Measurements from ENCODE around the gene TMEM125. TPM values are rescaled to one million over a fixed set of nuclear protein-coding genes. Genes with fewer than 3 reads are reported as not detected.
A peak's percentile ranks its signal among the peaks of the same experiment; 100 is the strongest.

TMEM125 gene
- total RNA-seq, 4 donors from 2014 or later: 0.20 to 2.6 (median 0.21) TPM; not detected in 1

GRCh38 chr1:43279666-43280065, 9.9 kb downstream of the TMEM125 start:
- Histone ChIP-seq H3K4me1 (no peaks in the 10 kb centered on the region), H3K9me3 (no peaks in the 10 kb centered on the region), H3K27me3 (no peaks in the 10 kb centered on the region), H3K4me3 (no peak overlapping the region), H3K36me3 (no peaks in the 10 kb centered on the region), H3K27ac (no peak overlapping the region)
- 88 to 92% methylated on average over 5 to 6 of the region's 6 CpGs for WGBS, 2 donors
- TF ChIP-seq EP300 (IDR thresholded peaks at IDR 0.05) (no peak), POLR2A (IDR thresholded peaks at IDR 0.05) (no peak)
- TF ChIP-seq, protein P1, sequence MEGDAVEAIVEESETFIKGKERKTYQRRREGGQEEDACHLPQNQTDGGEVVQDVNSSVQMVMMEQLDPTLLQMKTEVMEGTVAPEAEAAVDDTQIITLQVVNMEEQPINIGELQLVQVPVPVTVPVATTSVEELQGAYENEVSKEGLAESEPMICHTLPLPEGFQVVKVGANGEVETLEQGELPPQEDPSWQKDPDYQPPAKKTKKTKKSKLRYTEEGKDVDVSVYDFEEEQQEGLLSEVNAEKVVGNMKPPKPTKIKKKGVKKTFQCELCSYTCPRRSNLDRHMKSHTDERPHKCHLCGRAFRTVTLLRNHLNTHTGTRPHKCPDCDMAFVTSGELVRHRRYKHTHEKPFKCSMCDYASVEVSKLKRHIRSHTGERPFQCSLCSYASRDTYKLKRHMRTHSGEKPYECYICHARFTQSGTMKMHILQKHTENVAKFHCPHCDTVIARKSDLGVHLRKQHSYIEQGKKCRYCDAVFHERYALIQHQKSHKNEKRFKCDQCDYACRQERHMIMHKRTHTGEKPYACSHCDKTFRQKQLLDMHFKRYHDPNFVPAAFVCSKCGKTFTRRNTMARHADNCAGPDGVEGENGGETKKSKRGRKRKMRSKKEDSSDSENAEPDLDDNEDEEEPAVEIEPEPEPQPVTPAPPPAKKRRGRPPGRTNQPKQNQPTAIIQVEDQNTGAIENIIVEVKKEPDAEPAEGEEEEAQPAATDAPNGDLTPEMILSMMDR (IDR thresholded peaks at IDR 0.05): no peak
- no peak for DNase-seq (ENCODE audit: low spot score in 2 of 2)

DNA sequence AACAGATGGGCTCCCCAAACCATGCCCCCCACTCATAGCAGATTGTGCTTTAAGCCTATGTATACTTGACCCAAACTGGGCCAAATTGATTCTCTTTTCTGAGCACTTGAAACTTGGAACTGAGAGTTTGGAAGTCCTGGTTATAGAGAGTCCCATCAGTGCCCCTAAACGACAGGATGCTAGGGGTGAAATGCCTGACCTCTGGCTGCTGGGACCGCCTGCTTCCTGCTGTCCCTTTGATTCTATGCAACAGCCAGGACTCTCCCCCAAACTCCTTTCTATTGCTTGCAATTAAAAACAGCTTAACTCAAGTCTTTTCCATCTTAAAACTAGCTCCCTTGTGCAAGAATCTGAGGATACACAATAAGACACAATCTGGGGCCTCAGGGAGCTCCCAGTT, 10.9 kb downstream of the TMEM125 start:
- WGBS, 2 donors: 23 to 31% methylated on average over 2 of the region's 2 CpGs
- H3K4me3 ChIP-seq: no peak overlapping the region
- TF ChIP-seq, protein P1 (IDR thresholded peaks at IDR 0.05): no peak
- no peak for TF ChIP-seq EP300 (IDR thresholded peaks at IDR 0.05)
- TF ChIP-seq POLR2A (IDR thresholded peaks at IDR 0.05): no peak
- no peak for DNase-seq (ENCODE audit: low spot score in 2 of 2)
- no peaks in the 10 kb centered on the region for H3K4me1 ChIP-seq
- no peak overlapping the region for H3K27ac ChIP-seq
- no peaks in the 10 kb centered on the region for H3K27me3 ChIP-seq
- no peaks in the 10 kb centered on the region for H3K9me3 ChIP-seq
- H3K36me3 ChIP-seq: no peaks in the 10 kb centered on the region

- no peaks in the 10 kb centered on the region for H3K36me3 ChIP-seq
- H3K4me3 ChIP-seq: no peak overlapping the region
- no peak for DNase-seq (ENCODE audit: low spot score in 2 of 2)
- peak overlapping the region in 2 of 4 donors; percentile 29 to 55 for H3K27ac ChIP-seq
- no peaks in the 10 kb centered on the region for H3K4me1 ChIP-seq
- no peaks in the 10 kb centered on the region for H3K9me3 ChIP-seq
- H3K27me3 ChIP-seq: no peaks in the 10 kb centered on the region
- WGBS, 2 donors: 68 to 79% methylated on average over 9 to 15 of the region's 15 CpGs
- TF ChIP-seq, protein P1 (IDR thresholded peaks at IDR 0.05): no peak
- no peak for TF ChIP-seq POLR2A (IDR thresholded peaks at IDR 0.05)
- no peak for TF ChIP-seq EP300 (IDR thresholded peaks at IDR 0.05)
These were observed 12.7 kb downstream of the TMEM125 start for GRCh38 chr1:43282220-43283195.

- TF ChIP-seq EP300 (IDR thresholded peaks at IDR 0.05) (no peak), POLR2A (IDR thresholded peaks at IDR 0.05) (no peak)
- TF ChIP-seq, protein P1 (IDR thresholded peaks at IDR 0.05): no peak
- no peak overlapping the region for H3K27ac ChIP-seq
- H3K9me3 ChIP-seq: no peaks in the 10 kb centered on the region
- DNase-seq (ENCODE audit: low spot score in 2 of 2): no peak
- H3K36me3 ChIP-seq: no peaks in the 10 kb centered on the region
- H3K4me3 ChIP-seq: no peak overlapping the region
- no peaks in the 10 kb centered on the region for H3K4me1 ChIP-seq
- 96 to 97% methylated on average over 3 of the region's 3 CpGs for WGBS, 2 donors
- no peaks in the 10 kb centered on the region for H3K27me3 ChIP-seq
These were observed 14.3 kb downstream of the TMEM125 start for GRCh38 chr1:43284065-43284464.

DNA sequence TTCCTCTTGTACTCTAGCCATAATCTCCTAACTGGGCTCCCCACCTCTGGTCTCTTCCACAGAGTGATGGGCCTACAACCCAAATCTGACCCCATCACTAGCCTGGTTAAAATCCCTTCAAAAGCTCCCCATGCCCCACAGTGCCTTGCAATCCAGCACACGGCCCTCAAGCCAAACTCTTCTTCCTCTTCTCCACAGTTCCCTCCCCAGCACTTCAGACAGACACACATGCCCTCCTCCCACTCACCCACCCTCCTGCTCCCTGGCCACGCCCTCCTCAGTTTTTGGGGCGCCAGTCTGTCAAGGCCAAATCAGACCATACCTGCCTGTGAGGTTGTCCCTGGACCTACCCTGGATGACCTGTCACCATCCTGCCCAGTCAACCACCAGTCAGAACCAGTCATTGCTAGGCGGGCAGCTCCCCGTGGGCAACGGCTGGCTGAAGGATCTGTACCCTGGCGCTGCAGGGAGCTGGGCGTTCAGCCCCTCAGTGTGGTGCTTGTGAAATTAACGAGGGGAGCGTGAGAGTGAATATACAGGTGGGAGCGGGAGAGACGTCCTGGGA, 14.8 kb downstream of the TMEM125 start:
- Histone ChIP-seq H3K4me3 (peak overlapping the region in 1 of 4 donors; percentile 1), H3K4me1 (no peaks in the 10 kb centered on the region), H3K9me3 (no peaks in the 10 kb centered on the region), H3K27me3 (no peaks in the 10 kb centered on the region), H3K36me3 (no peaks in the 10 kb centered on the region), H3K27ac (peak overlapping the region in 1 of 4 donors; percentile 30)
- no peak for DNase-seq (ENCODE audit: low spot score in 2 of 2)
- TF ChIP-seq POLR2A (IDR thresholded peaks at IDR 0.05): no peak
- TF ChIP-seq EP300 (IDR thresholded peaks at IDR 0.05): no peak
- TF ChIP-seq, protein P1 (IDR thresholded peaks at IDR 0.05): no peak
- WGBS, 2 donors: 83 to 84% methylated on average over 12 of the region's 12 CpGs

Measured in tibial nerve (tissue), 4 donors.